H1 (cell line): ENCODE data around the gene SPATA25. TPM values are rescaled to one million over a fixed set of nuclear protein-coding genes. Genes with fewer than 3 reads are reported as not detected.
A peak's percentile ranks its signal among the peaks of the same experiment; 100 is the strongest.

ENCODE experiments used
- CTCF ChIA-PET: fragments of 300-600 bp; sonication (Branson Sonifier 250); formaldehyde crosslinking; loops from one replicate; lab custom pipeline; 2021; ENCODE audit not compliant: partially characterized antibody; lab: Charles Lee
- POLR2A ChIA-PET: fragments of 300-600 bp; sonication (Branson Sonifier 250); formaldehyde crosslinking; loops from one replicate; lab custom pipeline; 2021; ENCODE audit warnings: inconsistent platforms; ENCODE audit not compliant: partially characterized antibody; lab: Charles Lee
- DNase-seq, 2 experiments: peaks; one replicate each; pipeline versions ENCODE4 v3.0.0 to v3.0.0-alpha.2; 2010 to 2022; ENCODE audit warnings: low spot score in 2 of 2, low read depth in 1 of 2, mixed read lengths in 1 of 2
- FAIRE-seq: peaks from 2 replicates; lab custom pipeline; 2011; peaks lifted over from hg19 to GRCh38; lab: Jason Lieb, UNC
- H2AFZ ChIP-seq: 2 replicates; pipeline ENCODE4 v1.8.1; 2012; ENCODE audit warnings: low read length, inconsistent platforms
- H2AK5ac ChIP-seq: 2 replicates; pipeline ENCODE4 v1.6.1; 2013; ENCODE audit warnings: low read depth, low read length
- H2BK120ac ChIP-seq: replicated peaks from 2 replicates; pipeline ENCODE3; 2013; ENCODE audit warnings: low read depth, low read length, inconsistent platforms
- H2BK12ac ChIP-seq: 2 replicates; pipeline ENCODE4 v1.6.1; 2013; ENCODE audit warnings: low read depth, low read length
- H2BK15ac ChIP-seq: 2 replicates; pipeline ENCODE4 v1.6.1; 2013; ENCODE audit warnings: low read length
- H2BK20ac ChIP-seq: 2 replicates; pipeline ENCODE4 v1.6.1; 2013; ENCODE audit warnings: low read length
- H2BK5ac ChIP-seq: 2 replicates; pipeline ENCODE4 v1.6.1; 2013; ENCODE audit warnings: low read depth, low read length
- H3K14ac ChIP-seq: 2 replicates; pipeline ENCODE4 v1.6.1; 2013; ENCODE audit warnings: inconsistent platforms; ENCODE audit not compliant: insufficient read length
- H3K18ac ChIP-seq: 2 replicates; pipeline ENCODE4 v1.6.1; 2013; ENCODE audit warnings: low read length; ENCODE audit errors: extremely low read depth
- H3K23ac ChIP-seq: 2 replicates; pipeline ENCODE4 v1.6.1; 2013; ENCODE audit warnings: inconsistent platforms; ENCODE audit not compliant: insufficient read length
- H3K23me2 ChIP-seq: 2 replicates; pipeline ENCODE4 v1.6.1; 2013; ENCODE audit warnings: low read depth, low read length
- H3K27ac ChIP-seq: 2 replicates; pipeline ENCODE4 v1.6.1; 2011; ENCODE audit warnings: low read depth, low read length, inconsistent platforms
- H3K27me3 ChIP-seq, 4 experiments: replicated peaks in 1 of 4; 1 replicate in 1 of 4; 2 replicates in 3 of 4; pipeline versions ENCODE4 v1.6.1 to v1.8.1; 2011 to 2013; ENCODE audit warnings: low read length in 3 of 4, mild to moderate bottlenecking in 3 of 4, inconsistent platforms in 2 of 4, mixed read lengths in 2 of 4, moderate library complexity in 1 of 4; ENCODE audit not compliant: control insufficient read depth in 3 of 4, insufficient read depth in 3 of 4; ENCODE audit errors: extremely low read depth in 1 of 4
- H3K36me3 ChIP-seq, 4 experiments: 2 replicates each; pipeline versions ENCODE4 v1.6.1 to v1.8.1; 2011 to 2013; ENCODE audit warnings: mild to moderate bottlenecking in 4 of 4, low read length in 3 of 4, moderate library complexity in 2 of 4, control low read depth in 1 of 4, inconsistent platforms in 1 of 4; ENCODE audit not compliant: insufficient read depth in 4 of 4, control insufficient read depth in 2 of 4
- H3K4ac ChIP-seq: replicated peaks from 2 replicates; pipeline ENCODE3; 2013; ENCODE audit warnings: low read length, low read depth, mixed read lengths, inconsistent platforms; ENCODE audit not compliant: insufficient read length
- H3K4me1 ChIP-seq, 4 experiments: replicated peaks in 1 of 4; 1 replicate in 1 of 4; 2 replicates in 3 of 4; pipeline versions ENCODE4 v1.6.1 to v1.8.1; 2011 to 2013; ENCODE audit warnings: low read length in 3 of 4, inconsistent platforms in 2 of 4, mixed read lengths in 1 of 4; ENCODE audit not compliant: insufficient read depth in 4 of 4, control insufficient read depth in 3 of 4
- H3K4me2 ChIP-seq, 2 experiments: 2 replicates each; pipeline versions ENCODE4 v1.6.1 to v1.8.1; 2011 to 2013; ENCODE audit warnings: low read depth in 2 of 2, low read length in 2 of 2, control low read depth in 1 of 2, inconsistent platforms in 1 of 2, mild to moderate bottlenecking in 1 of 2; ENCODE audit not compliant: insufficient read depth in 1 of 2
- H3K4me3 ChIP-seq, 4 experiments: fragments of 200-600, 300-600 bp in 1 of 4; sonication (generic), shearing (Covaris generic), sonication (Bioruptor Twin) in 1 of 4; 2 replicates each; pipeline versions ENCODE4 v1.5.1 to v1.8.1; 2011 to 2016; ENCODE audit warnings: low read length in 4 of 4, low read depth in 3 of 4, control low read depth in 2 of 4, inconsistent platforms in 2 of 4, mild to moderate bottlenecking in 2 of 4, mixed read lengths in 1 of 4, moderate library complexity in 1 of 4; ENCODE audit not compliant: insufficient read depth in 2 of 4; ENCODE audit errors: extremely low read depth in 1 of 4
- H3K56ac ChIP-seq: replicated peaks from 2 replicates; pipeline ENCODE3; 2013; ENCODE audit warnings: low read depth, mild to moderate bottlenecking, mixed read lengths, low read length, inconsistent platforms; ENCODE audit not compliant: insufficient read length
- H3K79me1 ChIP-seq: 2 replicates; pipeline ENCODE4 v1.6.1; 2013; ENCODE audit warnings: low read depth, low read length, control low read depth
- H3K79me2 ChIP-seq, 2 experiments: 2 replicates each; pipeline versions ENCODE4 v1.6.1 to v1.8.1; 2012 to 2013; ENCODE audit warnings: low read length in 2 of 2, mild to moderate bottlenecking in 2 of 2, inconsistent platforms in 1 of 2; ENCODE audit not compliant: insufficient read depth in 2 of 2, control insufficient read depth in 1 of 2
- H3K9ac ChIP-seq, 4 experiments: replicated peaks in 1 of 4; 1 replicate in 1 of 4; 2 replicates in 3 of 4; pipeline versions ENCODE4 v1.6.1 to v1.8.1; 2011 to 2013; ENCODE audit warnings: low read depth in 3 of 4, low read length in 3 of 4, control low read depth in 2 of 4, mild to moderate bottlenecking in 2 of 4, moderate library complexity in 2 of 4, inconsistent platforms in 1 of 4; ENCODE audit errors: extremely low read depth in 1 of 4
- H3K9me3 ChIP-seq, 2 experiments: 2 replicates each; pipeline versions ENCODE4 v1.6.1 to v1.8.1; 2012 to 2013; ENCODE audit warnings: mild to moderate bottlenecking in 2 of 2, moderate library complexity in 2 of 2, control low read depth in 1 of 2, inconsistent platforms in 1 of 2, low read depth in 1 of 2, low read length in 1 of 2, mixed read lengths in 1 of 2; ENCODE audit not compliant: insufficient read depth in 2 of 2
- H4K20me1 ChIP-seq, 2 experiments: replicated peaks in 1 of 2; 2 replicates each; pipeline versions ENCODE3 to v1.8.1; 2011 to 2013; ENCODE audit warnings: inconsistent platforms in 2 of 2, low read length in 2 of 2, mild to moderate bottlenecking in 1 of 2; ENCODE audit not compliant: insufficient read depth in 2 of 2, control insufficient read depth in 1 of 2
- H4K5ac ChIP-seq: 2 replicates; pipeline ENCODE4 v1.6.1; 2013; ENCODE audit warnings: low read length, low read depth, mixed read lengths, inconsistent platforms; ENCODE audit not compliant: insufficient read length
- H4K8ac ChIP-seq: 2 replicates; pipeline ENCODE4 v1.8.0; 2013; ENCODE audit warnings: mild to moderate bottlenecking, moderate library complexity, low read length, inconsistent platforms; ENCODE audit not compliant: insufficient read depth; ENCODE audit errors: extremely low read depth
- H4K91ac ChIP-seq: replicated peaks from 2 replicates; pipeline ENCODE3; 2013; ENCODE audit warnings: low read length, mixed read lengths, inconsistent platforms; ENCODE audit not compliant: insufficient read length
- ATF2 ChIP-seq: IDR thresholded peaks from 2 replicates; pipeline ENCODE4 v1.6.1; 2012; ENCODE audit warnings: low read length, inconsistent platforms
- GTF2F1 ChIP-seq: IDR thresholded peaks from 2 replicates; pipeline ENCODE4 v1.6.1; 2012; ENCODE audit warnings: low read depth, low read length, improper control_type of control experiment, borderline replicate concordance
- KDM4A ChIP-seq: IDR thresholded peaks from one replicate; pipeline ENCODE4 v1.7.1; 2012; ENCODE audit warnings: low read depth, mild to moderate bottlenecking, moderate library complexity, low read length, inconsistent platforms; ENCODE audit not compliant: severe bottlenecking
- RNF2 ChIP-seq: fragments of 200-900, 300-1000 bp; sonication (generic); IDR thresholded peaks from 2 replicates; pipeline ENCODE4 v1.7.1; 2016; ENCODE audit warnings: borderline replicate concordance, low read depth, mild to moderate bottlenecking, antibody characterized with exemption, low read length; ENCODE audit not compliant: poor library complexity, severe bottlenecking; ENCODE audit errors: missing control alignments
- WGBS, 2 experiments: shearing (Covaris generic) in 1 of 2; methylation state at CpG; one replicate each; pipeline versions ENCODE4 v1.1.6 to v1.1.7; 2013 to 2015; ENCODE audit warnings: low lambda C conversion rate in 2 of 2, mixed read lengths in 2 of 2, inconsistent platforms in 1 of 2, low coverage in 1 of 2, missing lambda C conversion rate in 1 of 2; ENCODE audit not compliant: insufficient replicate concordance in 2 of 2, insufficient coverage in 1 of 2, insufficient read length in 1 of 2; ENCODE audit errors: extremely low coverage in 1 of 2, missing lambda C conversion rate in 1 of 2; 5-methylcytosine and 5-hydroxymethylcytosine counted together
- polyA plus RNA-seq, 7 experiments: library from polyadenylated mRNA; depleted of rRNA in 3 of 7; stranded (reverse) in 5 of 7; unstranded in 2 of 7; fragments of >200 nt in 5 of 7; fragments of 200-250 nt in 2 of 7; gene quantifications; 1 replicate in 5 of 7; 2 replicates in 1 of 7; 4 replicates in 1 of 7; pipeline versions ENCODE4 v1.2.1 to v1.2.3, GENCODE V29; 2011 to 2013; ENCODE audit warnings: missing spikeins in 2 of 7, mixed read lengths in 2 of 7
- total RNA-seq: library from RNA; stranded (reverse); fragmentation: NEBNext Ultra II Directional; extraction: Animal tissue kit (Norgen Biotek cat#: 25700); gene quantifications from 2 replicates; pipeline ENCODE4 v1.2.1, GENCODE V29; 2021

SPATA25 gene
- total and polyA plus RNA-seq, 2 of the 8 experiments (the other 6 are each of a cell fraction or from before 2014, with no cell fraction given) = 2.0 to 3.0 TPM

DNA sequence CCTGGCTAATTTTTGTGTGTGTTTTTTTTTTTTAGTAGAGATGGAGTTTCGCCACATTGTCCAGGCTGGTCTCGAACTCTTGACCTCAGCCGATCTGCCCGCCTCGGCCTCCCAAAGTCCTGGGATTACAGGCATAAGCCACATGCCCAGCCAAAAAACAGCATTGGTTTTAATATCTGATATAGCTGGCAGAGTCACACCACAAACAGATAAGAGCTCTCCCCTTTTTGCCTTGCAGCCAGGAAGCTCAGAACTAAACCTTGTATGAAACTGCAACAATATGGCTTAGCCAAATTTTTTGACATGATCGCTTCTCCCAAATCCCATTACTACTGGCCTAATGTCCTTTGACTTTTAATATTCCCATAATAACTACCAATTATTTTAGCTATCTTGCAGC is 35.1 kb downstream of the SPATA25 start:
- Histone ChIP-seq H2AFZ (no peak overlapping the region), H3K27me3 (no peaks in the 10 kb centered on the region), H3K4me3 (no peak overlapping the region), H3K18ac (no peak overlapping the region), H2BK15ac (no peak overlapping the region), H3K9ac (no peak overlapping the region), H3K14ac (no peak overlapping the region), H3K79me2 (peaks cover 0 to 23% of the 10 kb centered on the region in 2 experiments; a peak in 2 of 4 replicates), H3K4me2 (no peak overlapping the region; a peak in 1 of 4 replicates), H4K8ac (no peak overlapping the region), H2BK120ac (peak overlapping the region; percentile 59), H3K36me3 (peaks cover 0 to 22% (median 0%) of the 10 kb centered on the region in 4 experiments; a peak in 3 of 8 replicates), H3K23me2 (peaks cover 4% of the 10 kb centered on the region; the same call in 1 of the 2 replicates), H3K56ac (no peak overlapping the region), H3K4me1 (peaks cover 4 to 16% (median 12%) of the 10 kb centered on the region in 4 experiments), H3K79me1 (no peaks in the 10 kb centered on the region; the same call in 1 of the 2 replicates), H3K27ac (no peak overlapping the region), H4K20me1 (no peaks in the 10 kb centered on the region), H2AK5ac (no peak overlapping the region), H3K23ac (no peak overlapping the region), H3K9me3 (no peaks in the 10 kb centered on the region), H2BK12ac (peak overlapping the region; percentile 90), H2BK20ac (peak overlapping the region; percentile 48; the same call in 1 of the 2 replicates), H4K5ac (no peak overlapping the region), H3K4ac (peak overlapping the region; percentile 45), H2BK5ac (peak overlapping the region; percentile 87; the same call in 1 of the 2 replicates), H4K91ac (no peak overlapping the region)
- no peak for TF ChIP-seq RNF2
- no peak for TF ChIP-seq ATF2
- no peak for TF ChIP-seq KDM4A
- TF ChIP-seq GTF2F1 = no peak
- WGBS, 2 experiments = 89% methylated on average over 5 of the region's 6 CpGs; no CpG with 5 or more reads in 1 of the 2 experiments
- CTCF ChIA-PET = interaction anchor here (1.1 to 1.9 kb wide), 5 partner anchors 12 to 53 kb away, joined by 3 to 8 read pairs (median 5); no protein-coding TSS in a partner anchor
- POLR2A ChIA-PET = interaction anchor here (1.1 to 9.9 kb wide), 11 partner anchors 12 to 101 kb away, joined by 3 to 178 read pairs (median 4); partner anchors contain the start of genes PCIF1, SNX21 and ZSWIM1
- no peak for DNase-seq
- FAIRE-seq = no peak
